HEK293 (cell line): ENCODE data around the gene LYPD3.

Experiments
- CTCF ChIP-seq: fragments of 450-650 bp; formaldehyde crosslinking; IDR thresholded peaks from 2 replicates; pipeline ENCODE4 v1.5.1; 2016; ENCODE audit warnings: missing biosample characterization, missing genetic modification characterization
- KLF16 ChIP-seq: fragments of 450-650 bp; formaldehyde crosslinking; IDR thresholded peaks from 2 replicates; pipeline ENCODE4 v1.5.1; 2017; ENCODE audit warnings: missing biosample characterization, missing genetic modification characterization
- YY1 ChIP-seq: fragments of 450-650 bp; formaldehyde crosslinking; IDR thresholded peaks from 2 replicates; pipeline ENCODE4 v1.5.1; 2018; ENCODE audit warnings: missing biosample characterization, missing genetic modification characterization
- ZNF138 ChIP-seq: fragments of 450-650 bp; formaldehyde crosslinking; IDR thresholded peaks from 2 replicates; pipeline ENCODE4 v1.5.1; 2016; ENCODE audit warnings: missing biosample characterization, missing genetic modification characterization, borderline replicate concordance
- ZNF174 ChIP-seq: fragments of 450-650 bp; formaldehyde crosslinking; IDR thresholded peaks from 2 replicates; pipeline ENCODE4 v1.5.0; 2017; ENCODE audit warnings: missing biosample characterization, mild to moderate bottlenecking, missing genetic modification characterization
- ZNF23 ChIP-seq: fragments of 450-650 bp; formaldehyde crosslinking; IDR thresholded peaks from 2 replicates; pipeline ENCODE4 v1.5.1; 2016; ENCODE audit warnings: missing biosample characterization, missing genetic modification characterization, borderline replicate concordance
- ZNF248 ChIP-seq: fragments of 450-650 bp; formaldehyde crosslinking; IDR thresholded peaks from 2 replicates; pipeline ENCODE4 v1.5.1; 2017; ENCODE audit warnings: missing biosample characterization, missing genetic modification characterization
- ZNF274 ChIP-seq, 2 experiments: fragments of 200-500 bp in 1 of 2; fragments of 450-650 bp in 1 of 2; sonication (Bioruptor generic) in 1 of 2; formaldehyde crosslinking in 1 of 2; IDR thresholded peaks; 2 replicates each; pipeline versions ENCODE4 v1.5.1 to v1.6.1; 2014 to 2016; ENCODE audit warnings: borderline replicate concordance in 1 of 2, inconsistent platforms in 1 of 2, low read length in 1 of 2, missing biosample characterization in 1 of 2, missing genetic modification characterization in 1 of 2
- ZNF521 ChIP-seq: fragments of 450-650 bp; formaldehyde crosslinking; IDR thresholded peaks from 2 replicates; pipeline ENCODE4 v1.5.1; 2017; ENCODE audit warnings: missing biosample characterization, mild to moderate bottlenecking, missing genetic modification characterization
- ZNF792 ChIP-seq: fragments of 450-650 bp; formaldehyde crosslinking; IDR thresholded peaks from 2 replicates; pipeline ENCODE4 v1.5.1; 2016; ENCODE audit warnings: missing biosample characterization, missing genetic modification characterization

DNA sequence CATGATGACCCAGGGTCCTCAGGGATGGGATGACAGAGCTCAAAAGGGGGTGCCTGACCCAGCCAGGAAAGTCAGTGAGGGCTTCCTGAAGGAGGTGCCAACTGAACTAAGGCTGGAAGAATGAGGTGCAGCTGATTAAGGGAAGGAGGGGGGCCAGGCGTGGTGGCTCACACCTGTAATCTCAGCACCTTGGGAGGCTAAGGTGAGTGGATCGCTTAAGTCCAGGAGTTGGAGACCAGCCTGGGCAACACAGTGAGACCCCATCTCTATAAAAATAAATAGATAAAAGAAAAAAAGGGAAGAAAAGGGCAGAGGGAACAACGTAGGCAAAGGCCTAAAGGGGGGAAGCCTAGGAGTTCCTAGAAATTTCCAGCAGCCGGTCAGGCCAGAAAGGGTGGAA is 9.1 kb upstream of the LYPD3 start:
- TF ChIP-seq YY1 (no peak), CTCF (tag by site-specific recombination) (no peak), KLF16 (tag by site-specific recombination) (no peak), ZNF138 (tag by site-specific recombination) (no peak), ZNF274 (IDR thresholded peaks at IDR 0.05; ENCODE audit: low read length) (no peak), ZNF274 (tag by site-specific recombination; IDR thresholded peaks at IDR 0.05; ENCODE audit: borderline replicate concordance) (no peak), ZNF174 (tag by site-specific recombination) (no peak), ZNF792 (tag by site-specific recombination) (no peak), ZNF248 (tag by site-specific recombination) (no peak), ZNF23 (no peak), ZNF521 (tag by site-specific recombination) (no peak)
